HCT116 (cell line): Measurements from ENCODE around the gene INPP5F. TPM values are rescaled to one million over a fixed set of nuclear protein-coding genes. Genes with fewer than 3 reads are reported as not detected.

Experiments
- ATAC-seq: fragments of 200-7000 bp; cut with Tn5 transposase; 2 replicates; pipeline ENCODE4 v1.9.1; 2020; ENCODE audit warnings: mild to moderate bottlenecking, moderate library complexity
- BruUV-seq: library from RNA; stranded (reverse); fragments of 400-500 nt; replicated peaks from 2 replicates; lab custom pipeline; 2021; lab: Mats Ljungman, UMichigan
- CTCF ChIA-PET: fragments of 300-600 bp; sonication (Branson Sonifier 250); formaldehyde crosslinking; loops from one replicate; lab custom pipeline; 2021; ENCODE audit warnings: antibody characterized with exemption; lab: Charles Lee
- POLR2A ChIA-PET: fragments of 300-600, 350-600 bp; sonication (Branson Sonifier 250); formaldehyde crosslinking; loops from one replicate; lab custom pipeline; 2021; ENCODE audit warnings: antibody characterized with exemption; lab: Charles Lee
- RAD21 ChIA-PET, 2 experiments: fragments of 300-600 bp; sonication (Branson Sonifier 250); formaldehyde crosslinking; loops; one replicate each; lab custom pipeline; 2023; ENCODE audit warnings: low total read pairs in 2 of 2; ENCODE audit not compliant: uncharacterized antibody in 2 of 2, unreplicated experiment in 2 of 2, low non-redundant PET in 1 of 2; lab: Charles Lee
- DNase-seq: peaks from one replicate; pipeline ENCODE4 v3.0.0-alpha.2; 2010; ENCODE audit warnings: low read depth, low spot score
- H2AFZ ChIP-seq: fragments of 200-600 bp; shearing (Covaris generic), sonication (generic); 2 replicates; pipeline ENCODE4 v1.6.1; 2017; ENCODE audit warnings: low read depth, mixed run types, mixed read lengths, antibody characterized with exemption, low read length; ENCODE audit not compliant: poor library complexity, severe bottlenecking
- H3K27ac ChIP-seq: 2 replicates; pipeline ENCODE4 v1.5.1; 2012; ENCODE audit warnings: low read depth, low read length
- H3K27me3 ChIP-seq: fragments of 200-600 bp; sonication (generic); 2 replicates; pipeline ENCODE4 v1.6.1; 2016; ENCODE audit warnings: mixed run types, low read length, mixed read lengths; ENCODE audit not compliant: insufficient read depth
- H3K36me3 ChIP-seq, 2 experiments: fragments of 200-500 bp in 1 of 2; fragments of 200-600 bp in 1 of 2; sonication (Bioruptor generic) in 1 of 2; sonication (generic) in 1 of 2; 2 replicates each; pipeline versions ENCODE4 v1.5.1 to v1.6.1; 2014 to 2016; ENCODE audit warnings: low read length in 2 of 2, inconsistent platforms in 1 of 2, mixed read lengths in 1 of 2, mixed run types in 1 of 2; ENCODE audit not compliant: insufficient read depth in 2 of 2, control insufficient read depth in 1 of 2
- H3K4me1 ChIP-seq, 2 experiments: fragments of 200-600 bp in 1 of 2; sonication (generic) in 1 of 2; 2 replicates each; pipeline versions ENCODE4 v1.5.1 to v1.6.1; 2012 to 2017; ENCODE audit warnings: low read length in 2 of 2, inconsistent platforms in 1 of 2, mild to moderate bottlenecking in 1 of 2, mixed read lengths in 1 of 2, mixed run types in 1 of 2, moderate library complexity in 1 of 2; ENCODE audit not compliant: insufficient read depth in 2 of 2, control insufficient read depth in 1 of 2
- H3K4me2 ChIP-seq: fragments of 200-600 bp; sonication (generic); 2 replicates; pipeline ENCODE4 v1.6.1; 2017; ENCODE audit warnings: mixed run types, low read length, mixed read lengths
- H3K4me3 ChIP-seq, 2 experiments: fragments of 200-600 bp in 1 of 2; sonication (generic) in 1 of 2; replicated peaks in 1 of 2; 2 replicates each; pipeline ENCODE4 v1.5.1; 2011 to 2016; ENCODE audit warnings: low read length in 2 of 2, control low read depth in 1 of 2, low read depth in 1 of 2, mild to moderate bottlenecking in 1 of 2, mixed read lengths in 1 of 2, mixed run types in 1 of 2
- H3K79me2 ChIP-seq: fragments of 200-600 bp; sonication (generic); 2 replicates; pipeline ENCODE4 v1.6.1; 2017; ENCODE audit warnings: mild to moderate bottlenecking, mixed run types, low read length, moderate library complexity, mixed read lengths; ENCODE audit not compliant: insufficient read depth
- H3K9ac ChIP-seq: fragments of 200-600 bp; sonication (generic); 2 replicates; pipeline ENCODE4 v1.6.1; 2016; ENCODE audit warnings: low read length, mixed read lengths
- H3K9me2 ChIP-seq: fragments of 200-600 bp; sonication (generic), shearing (Covaris generic); 2 replicates; pipeline ENCODE4 v1.6.1; 2017; ENCODE audit warnings: mixed run types, mild to moderate bottlenecking, moderate library complexity; ENCODE audit not compliant: insufficient read depth
- H3K9me3 ChIP-seq, 2 experiments: fragments of 200-500 bp in 1 of 2; fragments of 200-600 bp in 1 of 2; sonication (Bioruptor generic) in 1 of 2; sonication (generic) in 1 of 2; 2 replicates each; pipeline ENCODE4 v1.6.1; 2014 to 2017; ENCODE audit warnings: low read length in 2 of 2, mixed read lengths in 2 of 2, inconsistent platforms in 1 of 2, low read depth in 1 of 2, mild to moderate bottlenecking in 1 of 2, mixed run types in 1 of 2, moderate library complexity in 1 of 2; ENCODE audit not compliant: control insufficient read depth in 1 of 2, insufficient read depth in 1 of 2
- H4K20me1 ChIP-seq: fragments of 200-600 bp; sonication (generic), shearing (Covaris generic); 2 replicates; pipeline ENCODE4 v1.6.1; 2017; ENCODE audit warnings: mixed run types, mild to moderate bottlenecking, moderate library complexity; ENCODE audit not compliant: insufficient read depth
- CBX3 ChIP-seq: IDR thresholded peaks from 2 replicates; pipeline ENCODE4 v1.6.1; 2012; ENCODE audit warnings: low read depth
- CTCF ChIP-seq, 3 experiments: fragments of 200-600 bp in 1 of 3; sonication (generic) in 1 of 3; IDR thresholded peaks in 2 of 3; conservative IDR thresholded peaks in 1 of 3; 2 replicates each; pipeline ENCODE4 v1.5.1; 2012 to 2017; ENCODE audit warnings: low read depth in 2 of 3, low read length in 2 of 3, antibody characterized with exemption in 1 of 3, borderline replicate concordance in 1 of 3, control low read depth in 1 of 3, mild to moderate bottlenecking in 1 of 3, mixed read lengths in 1 of 3, mixed run types in 1 of 3, moderate library complexity in 1 of 3; ENCODE audit not compliant: insufficient read depth in 1 of 3
- EGR1 ChIP-seq: IDR thresholded peaks from 2 replicates; pipeline ENCODE4 v1.6.1; 2012; ENCODE audit warnings: low read depth
- EZH2 ChIP-seq: fragments of 200-600 bp; sonication (generic); IDR thresholded peaks from 2 replicates; pipeline ENCODE4 v1.6.1; 2017; ENCODE audit warnings: antibody characterized with exemption, mixed run types
- EZH2phosphoT487 ChIP-seq: fragments of 200-600 bp; IDR thresholded peaks from 2 replicates; pipeline ENCODE4 v1.6.1; 2018; ENCODE audit warnings: antibody characterized with exemption, borderline replicate concordance
- POLR2A ChIP-seq: IDR thresholded peaks from 2 replicates; pipeline ENCODE4 v1.7.0; 2011; ENCODE audit warnings: borderline replicate concordance; ENCODE audit not compliant: insufficient read depth, insufficient read length; ENCODE audit errors: extremely low read depth
- RAD21 ChIP-seq: IDR thresholded peaks from 2 replicates; pipeline ENCODE4 v1.6.1; 2012; ENCODE audit warnings: low read depth, mild to moderate bottlenecking
- SIN3A ChIP-seq: IDR thresholded peaks from 2 replicates; pipeline ENCODE4 v1.6.1; 2012; ENCODE audit warnings: low read depth
- ZNF274 ChIP-seq: fragments of 200-500 bp; sonication (Bioruptor generic); IDR thresholded peaks from 2 replicates; pipeline ENCODE4 v1.6.1; 2014; ENCODE audit warnings: mild to moderate bottlenecking, low read depth, low read length, inconsistent platforms
- intact Hi-C: fragments of 100-400 bp; cut with micrococcal nuclease; formaldehyde crosslinking; loops from 2 replicates; pipeline ENCODE4 v1.10.0; 2022
- total RNA-seq: library from RNA; stranded (reverse); gene quantifications from one replicate; pipeline ENCODE4 v1.2.1, GENCODE V29; 2021; ENCODE audit not compliant: unreplicated experiment

INPP5F gene
- total RNA-seq, 1 experiment from 2014 or later: 21.6 TPM

GRCh38 chr10:119747940-119748339 lies 22.1 kb downstream of the INPP5F start (continued):
- TF ChIP-seq RAD21 (no peak), EGR1 (no peak)

GRCh38 chr10:119748871-119749270 lies 23.0 kb downstream of the INPP5F start:
- Histone ChIP-seq H3K9ac (no peak overlapping the region), H2AFZ (no peak overlapping the region), H4K20me1 (no peaks in the 10 kb centered on the region), H3K27me3 (no peaks in the 10 kb centered on the region), H3K79me2 (peaks cover 4% of the 10 kb centered on the region), H3K27ac (no peak overlapping the region), H3K9me3 (no peaks in the 10 kb centered on the region), H3K9me2 (no peaks in the 10 kb centered on the region), H3K4me1 (no peaks in the 10 kb centered on the region), H3K4me3 (no peak overlapping the region), H3K36me3 (no peaks in the 10 kb centered on the region), H3K4me2 (no peak overlapping the region)
- CTCF ChIA-PET: interaction anchor here (4.3 kb wide), 1 partner anchor 111 kb away, joined by 65 read pairs; no protein-coding TSS in a partner anchor
- no TSS peak for BruUV-seq
- TF ChIP-seq CBX3 (no peak), EGR1 (no peak), EZH2phosphoT487 (no peak), POLR2A (no peak), SIN3A (no peak), ZNF274 (no peak), EZH2 (no peak), CTCF (IDR thresholded peaks at IDR 0.05 in 2 of 3, conservative IDR thresholded peaks at IDR 0.05 in 1 of 3; ENCODE audit: borderline replicate concordance in 1 of 3, insufficient read depth in 1 of 3, low read depth in 2 of 3, low read length in 2 of 3) (no peak)
- RAD21 ChIA-PET: no interaction called here
- no peak for ATAC-seq
- POLR2A ChIA-PET: interaction anchor here (1.4 kb wide), 1 partner anchor 23 kb away, joined by 3 read pairs; the partner anchor contains the start of gene INPP5F
- intact Hi-C loops: no loop called here
- no peak for DNase-seq
